ENCODE measurements around the gene PLIN5.

DNA sequence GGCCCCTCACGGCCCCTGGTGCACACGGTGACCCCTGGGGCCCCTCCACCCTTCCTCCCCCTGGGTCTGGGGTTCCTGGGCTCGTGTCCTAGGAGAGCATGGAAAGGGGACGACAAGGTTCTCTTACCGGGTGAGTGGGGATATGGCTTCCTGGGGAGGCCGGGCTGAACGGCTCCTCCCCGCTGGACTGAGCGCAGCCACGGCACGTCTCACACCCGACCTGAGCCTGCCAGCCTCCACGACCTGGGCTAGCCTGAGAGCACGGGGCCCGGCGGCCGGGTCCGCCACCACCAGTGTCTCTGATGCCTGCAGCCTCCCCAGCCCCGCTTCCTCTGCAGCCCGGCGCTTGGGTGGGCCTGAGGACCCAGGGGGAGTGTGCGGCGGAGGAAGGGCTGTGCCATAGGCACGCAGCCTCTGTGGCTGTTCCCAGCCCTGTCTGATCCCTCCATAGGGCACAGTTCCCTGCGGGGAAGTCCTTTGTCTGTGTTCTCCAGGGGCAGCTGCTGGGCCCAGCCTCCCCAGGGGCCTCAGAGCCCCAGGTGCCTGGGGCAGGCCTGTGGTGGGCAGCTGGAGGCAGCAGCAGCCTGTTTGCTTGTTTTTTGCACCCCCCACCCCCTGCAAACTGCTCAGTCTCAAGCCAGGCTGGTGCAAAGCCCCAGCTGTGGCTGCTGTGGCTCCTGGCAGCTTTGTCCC, 31.7 kb downstream of the PLIN5 start:
- no peak for TF ChIP-seq SREBF1 (IDR thresholded peaks at IDR 0.05; ENCODE audit: low read length)
- no peak for TF ChIP-seq NR2C2 (IDR thresholded peaks at IDR 0.05; ENCODE audit: borderline replicate concordance, control insufficient read depth, insufficient read length, low read depth)
- TF ChIP-seq POLR2A (IDR thresholded peaks at IDR 0.05; ENCODE audit: low read depth, low read length), result no peak
- no peak for TF ChIP-seq BRCA1 (IDR thresholded peaks at IDR 0.05; ENCODE audit: low read depth, low read length)
